HG03060 (cell line): Measurements from ENCODE around the gene PSIP1.
"Not testable (repeated sequence)": the region's sequence is repeated elsewhere in the genome, so short reads cannot be mapped to it uniquely, and the experiment has no call there.

Experiments
- ATAC-seq: cut with Tn5 transposase; IDR thresholded peaks from one replicate; pipeline ENCODE4 v1.9.1; 2021; ENCODE audit warnings: low read depth, moderate number of reproducible peaks; ENCODE audit not compliant: unreplicated experiment

PSIP1 gene

DNA sequence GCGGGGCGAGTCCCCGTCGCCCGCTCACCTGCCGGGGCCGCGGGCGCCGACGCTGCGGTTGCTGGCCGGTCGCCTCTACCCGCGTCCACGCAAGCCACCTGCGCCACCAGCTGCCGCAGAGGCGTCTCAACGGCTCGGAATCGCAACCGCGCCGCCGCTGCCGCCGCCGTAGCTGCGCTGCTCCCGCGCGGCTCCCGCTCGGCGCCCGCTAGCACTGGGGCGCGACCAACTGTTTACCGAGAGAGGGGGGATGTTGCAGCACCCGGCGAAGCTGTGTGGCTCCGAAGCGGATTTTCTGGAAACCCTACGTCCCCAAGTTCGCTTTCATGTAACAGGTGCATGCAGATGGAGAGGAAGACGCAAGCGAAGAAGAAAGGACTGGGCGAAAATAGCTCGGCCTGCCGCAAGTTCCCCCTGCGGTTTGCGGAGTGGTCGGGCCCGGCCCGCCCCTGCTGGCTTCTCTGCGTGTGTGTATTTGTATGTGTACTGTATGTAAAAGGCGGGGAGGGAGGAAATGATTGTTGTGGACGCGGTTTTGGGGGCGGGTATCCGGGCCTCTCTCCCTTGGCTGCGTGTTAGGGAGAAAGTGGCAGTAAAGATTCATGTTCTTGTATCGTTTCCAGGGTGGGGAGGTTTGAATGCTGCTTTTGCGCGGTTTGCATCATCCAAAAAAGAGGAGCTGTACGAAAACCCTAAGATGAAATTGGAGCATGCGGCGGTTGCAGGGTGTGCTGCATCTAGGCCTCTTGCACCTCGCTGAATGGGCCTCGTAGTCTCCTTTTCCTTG lies at the start of gene PSIP1:
PSIP1 (minus strand) TSS at position 182 of the 787 bp plus-strand sequence. CDS start 782 bp downstream, outside the sequence.
- ATAC-seq: peak; percentile 73

GRCh38 chr9:15553528-15553898 lies 42.7 kb upstream of the PSIP1 start:
- ATAC-seq: no peak

DNA sequence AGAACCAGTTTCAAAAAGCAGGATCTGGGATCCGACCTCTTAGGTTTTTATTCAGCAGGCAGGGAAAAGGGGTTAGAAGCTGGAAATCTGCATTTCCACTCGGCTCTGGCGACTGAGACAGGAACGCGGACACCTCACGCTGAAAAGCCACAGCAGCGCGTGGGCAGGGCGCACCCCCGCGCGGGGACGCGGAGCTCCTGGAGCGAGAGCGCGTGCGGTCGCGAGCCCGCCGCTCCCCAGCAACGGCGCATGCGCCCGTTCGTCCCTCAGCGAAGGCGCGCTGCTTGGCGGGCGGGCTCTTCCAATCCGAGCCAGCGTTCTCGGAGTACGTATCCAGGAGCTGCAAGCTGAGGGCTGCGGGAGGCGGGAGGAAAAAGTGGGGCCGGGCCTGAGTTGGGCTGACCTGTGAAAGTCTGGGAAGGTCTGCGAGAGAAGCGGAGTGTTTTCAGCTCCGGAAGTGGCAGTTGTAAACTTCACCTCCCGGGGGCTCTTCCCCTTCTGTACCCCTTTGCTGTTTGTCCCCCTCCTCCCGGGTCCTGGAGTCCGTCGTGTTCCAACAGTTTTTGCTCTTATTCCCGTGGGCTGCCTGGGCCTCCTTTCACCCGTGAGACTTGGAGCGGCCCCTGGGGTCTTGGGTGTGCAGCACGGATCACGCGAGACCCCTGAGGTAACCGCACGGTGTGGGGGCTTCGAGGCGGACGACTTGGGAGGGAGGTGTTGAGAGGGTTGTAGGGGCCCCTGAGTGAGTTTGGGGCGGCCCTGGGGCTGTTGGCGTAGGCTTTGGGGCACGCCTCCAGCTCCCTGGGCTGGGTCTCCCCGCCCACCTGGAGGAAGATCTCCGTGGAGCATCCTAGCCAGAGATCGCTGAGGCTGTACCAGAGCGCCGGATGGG lies 42.1 kb upstream of the PSIP1 start, which contains the start of gene CCDC171:
CCDC171 (plus strand) TSS at position 408 of the 892 bp plus-strand sequence. CDS start 11,046 bp downstream, outside the sequence.
- ATAC-seq: peak; percentile 66

- ATAC-seq: no peak
These were observed 38.8 kb upstream of the PSIP1 start for GRCh38 chr9:15549611-15550010.

DNA sequence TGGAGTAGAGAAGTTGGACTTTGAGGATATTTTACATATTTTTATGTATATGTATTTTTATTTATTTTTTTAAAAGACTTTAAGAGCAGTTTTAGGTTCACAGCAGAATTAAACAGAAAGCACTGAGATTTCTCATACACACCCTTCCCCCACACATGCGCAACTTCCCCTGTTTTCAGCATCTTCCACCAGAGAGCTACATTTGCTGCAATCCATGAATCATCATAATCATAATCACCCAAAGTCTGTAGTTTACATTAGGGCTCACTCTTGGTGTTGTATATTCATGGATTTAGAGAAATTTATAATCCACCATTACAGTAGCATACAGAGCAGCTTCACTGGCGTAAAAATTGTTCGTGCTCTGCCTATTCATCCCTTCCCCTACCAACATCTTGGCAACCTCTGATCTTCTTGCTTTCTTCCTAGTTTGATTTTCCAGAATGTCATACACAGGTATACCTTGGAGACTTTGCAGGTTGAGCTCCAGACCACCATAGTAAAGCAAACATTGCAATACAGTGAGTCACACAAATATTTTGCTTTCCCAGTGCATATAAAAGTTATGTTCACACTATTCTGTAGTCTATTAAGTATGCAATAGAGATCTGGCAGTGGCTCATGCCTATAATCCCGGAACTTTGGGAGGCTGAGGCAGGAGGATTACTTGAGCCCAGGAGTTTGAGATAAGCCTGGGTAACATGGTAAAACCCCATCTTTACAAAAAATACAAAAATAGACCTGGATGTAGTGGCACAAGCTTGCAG lies 32.5 kb upstream of the PSIP1 start:
- ATAC-seq: no peak

DNA sequence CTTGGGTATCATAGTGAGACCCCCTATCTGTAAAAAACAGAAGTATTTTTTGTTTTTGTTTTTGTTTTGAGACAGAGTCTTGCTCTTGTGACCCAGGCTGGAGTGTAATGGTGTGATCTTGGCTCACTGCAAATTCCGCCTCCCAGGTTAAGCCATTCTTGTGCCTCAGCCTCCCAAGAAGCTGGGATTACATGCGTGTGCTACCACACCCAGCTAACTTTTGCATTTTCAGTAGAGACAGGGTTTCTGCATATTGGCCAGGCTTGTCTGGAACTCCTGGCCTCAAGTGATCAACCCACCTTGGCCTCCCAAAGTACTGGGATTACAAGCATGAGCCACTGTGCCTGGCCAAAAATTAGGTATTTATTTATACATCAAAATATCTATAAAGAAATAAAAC lies 31.9 kb upstream of the PSIP1 start:
- ATAC-seq: no peak

- ATAC-seq: no peak
These were observed 31.1 kb upstream of the PSIP1 start for GRCh38 chr9:15541872-15542271.

DNA sequence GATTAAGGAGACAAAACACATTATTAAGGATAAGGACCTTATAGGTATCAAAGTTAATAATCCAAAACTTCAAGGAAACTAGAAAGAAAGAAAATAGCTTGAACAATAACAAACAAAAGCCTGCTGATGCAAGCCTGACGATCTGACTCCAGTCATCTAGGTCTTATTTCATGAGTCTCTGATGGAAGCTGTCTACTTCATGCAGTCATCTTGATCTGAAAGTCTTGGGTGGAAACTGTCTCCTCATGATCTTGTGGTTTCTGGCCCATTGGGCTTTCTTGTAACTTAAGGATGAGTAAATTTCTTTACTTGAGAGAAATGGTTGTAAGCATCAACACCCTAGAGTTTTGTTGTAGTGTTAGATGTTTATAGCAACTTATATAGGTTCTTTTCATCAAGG lies 20.6 kb upstream of the PSIP1 start:
- ATAC-seq: no peak

DNA sequence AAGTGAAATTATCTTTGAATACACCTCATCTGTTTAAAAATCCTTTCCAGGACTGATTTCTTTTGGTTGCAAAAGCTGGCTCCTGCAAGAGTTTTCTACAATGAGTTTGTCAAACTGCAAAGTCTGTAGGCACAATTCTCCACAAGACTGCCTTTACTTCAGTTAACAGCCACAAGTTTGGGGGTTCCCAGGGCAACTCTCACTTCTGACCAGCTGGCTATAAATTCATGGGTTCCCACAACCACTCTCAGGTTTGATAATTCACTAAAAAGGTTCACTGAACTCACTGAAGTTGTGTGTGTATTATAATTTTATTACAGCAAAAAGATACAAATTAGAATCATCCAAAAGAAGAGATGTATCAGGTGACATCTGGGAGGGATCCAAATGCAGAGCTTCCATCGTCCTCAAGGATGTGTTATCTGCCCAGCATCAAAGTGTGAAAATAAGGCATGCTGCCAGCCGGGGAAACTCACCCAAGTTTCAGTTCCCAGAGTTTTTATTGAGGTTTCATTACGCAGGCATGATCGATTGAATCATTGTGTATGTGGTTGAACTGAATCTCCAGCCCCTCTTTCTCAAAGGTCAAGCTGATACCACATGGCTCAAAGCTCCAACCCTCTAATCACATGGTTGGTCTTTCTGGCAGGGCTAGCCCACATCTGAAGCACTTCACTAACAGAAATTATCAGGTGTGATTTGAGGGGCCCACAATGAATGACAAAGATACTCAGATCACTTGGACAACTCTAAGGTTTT lies 19.0 kb upstream of the PSIP1 start:
- peak; percentile 83 for ATAC-seq

DNA sequence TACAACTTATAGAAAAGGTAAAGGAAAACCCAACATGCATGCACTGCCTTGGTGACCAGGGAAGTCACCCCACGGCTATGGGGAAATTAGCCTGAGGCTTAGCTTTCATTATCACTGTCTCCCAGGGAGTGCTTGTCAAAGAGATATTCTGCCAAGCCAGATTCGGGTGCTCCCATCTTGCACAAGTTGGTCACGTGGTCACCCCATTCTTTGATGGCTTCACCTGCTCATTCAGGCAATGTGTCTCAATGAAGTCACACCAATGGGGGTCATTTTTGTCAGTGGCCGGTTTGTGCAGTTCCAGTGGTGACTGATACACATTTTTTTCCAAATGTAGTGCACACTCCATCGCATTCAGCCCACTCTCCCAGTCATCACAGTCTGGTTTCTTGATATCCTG lies 16.3 kb upstream of the PSIP1 start:
- ATAC-seq: not testable (repeated sequence)

GRCh38 chr9:15525958-15526357 lies 15.2 kb upstream of the PSIP1 start:
- no peak for ATAC-seq

GRCh38 chr9:15524845-15525455 lies 14.2 kb upstream of the PSIP1 start:
- no peak for ATAC-seq

- no peak for ATAC-seq
These were observed 11.5 kb upstream of the PSIP1 start for GRCh38 chr9:15522130-15522755.

DNA sequence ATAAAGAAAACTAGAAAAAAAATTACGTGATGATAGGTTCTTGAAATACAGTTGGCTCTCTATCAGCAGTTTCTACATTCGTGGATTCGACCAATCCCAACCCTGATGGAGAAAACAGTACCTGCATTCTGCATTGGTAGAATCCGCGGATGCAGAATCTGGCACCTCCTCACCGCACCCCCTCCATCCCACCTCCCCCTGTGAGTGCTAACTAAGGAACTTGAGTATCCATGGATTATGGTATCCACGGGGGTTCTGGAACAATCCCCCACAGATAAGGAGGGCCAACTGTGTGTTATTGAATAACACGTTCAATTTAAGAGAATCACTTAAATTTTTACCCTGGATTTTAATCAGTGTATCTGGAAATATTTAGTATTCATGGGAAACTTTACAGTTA lies 10.5 kb upstream of the PSIP1 start:
- ATAC-seq: no peak

- no peak for ATAC-seq
These were observed 9.1 kb upstream of the PSIP1 start for GRCh38 chr9:15519831-15520230.

GRCh38 chr9:15513335-15513734 lies 2.6 kb upstream of the PSIP1 start:
- no peak for ATAC-seq

- ATAC-seq: no peak
These were observed 2.1 kb upstream of the PSIP1 start for GRCh38 chr9:15512889-15513288.

GRCh38 chr9:15512204-15512603 lies 1.4 kb upstream of the PSIP1 start:
- no peak for ATAC-seq
